DOHH2 (cell line): ENCODE results near the gene RBM5.

Experiments
- H3F3A ChIP-seq: fragments of 200-600 bp; sonication (generic), shearing (Covaris generic); 2 replicates; pipeline ENCODE4 v1.6.0; 2016; ENCODE audit warnings: antibody characterized with exemption, mild to moderate bottlenecking; ENCODE audit not compliant: control insufficient read depth, insufficient read depth
- H3K27ac ChIP-seq: fragments of 200-600 bp; sonication (generic); 2 replicates; pipeline ENCODE4 v1.5.1; 2014; ENCODE audit warnings: low read depth, mild to moderate bottlenecking, low read length, moderate library complexity
- H3K27me3 ChIP-seq: fragments of 200-600 bp; sonication (generic); 2 replicates; pipeline ENCODE4 v1.6.1; 2014; ENCODE audit warnings: mild to moderate bottlenecking, low read length, mixed read lengths; ENCODE audit not compliant: control insufficient read depth
- H3K36me3 ChIP-seq: fragments of 200-600 bp; sonication (generic); 2 replicates; pipeline ENCODE4 v1.6.1; 2014; ENCODE audit warnings: mild to moderate bottlenecking, low read length, moderate library complexity, mixed read lengths; ENCODE audit not compliant: control insufficient read depth
- H3K4me1 ChIP-seq: fragments of 200-600 bp; sonication (generic); 2 replicates; pipeline ENCODE4 v1.6.1; 2014; ENCODE audit warnings: mild to moderate bottlenecking, low read length, mixed read lengths; ENCODE audit not compliant: control insufficient read depth
- H3K4me2 ChIP-seq: fragments of 200-600 bp; sonication (generic); 2 replicates; pipeline ENCODE4 v1.6.0; 2014; ENCODE audit warnings: mild to moderate bottlenecking, low read length, moderate library complexity
- H3K4me3 ChIP-seq: fragments of 200-600 bp; sonication (generic); 2 replicates; pipeline ENCODE4 v1.5.1; 2014; ENCODE audit warnings: mild to moderate bottlenecking, low read length, mixed read lengths
- H3K79me2 ChIP-seq: fragments of 200-600 bp; sonication (generic); 2 replicates; pipeline ENCODE4 v1.6.1; 2014; ENCODE audit warnings: mild to moderate bottlenecking, low read length, mixed read lengths; ENCODE audit not compliant: control insufficient read depth
- H3K9me2 ChIP-seq: fragments of 200-600 bp; sonication (generic); replicated peaks from 2 replicates; pipeline ENCODE4 v1.6.1; 2014; ENCODE audit warnings: mild to moderate bottlenecking, low read length, mixed read lengths; ENCODE audit not compliant: control insufficient read depth
- H3K9me3 ChIP-seq: fragments of 200-600 bp; sonication (generic); 2 replicates; pipeline ENCODE4 v1.6.1; 2014; ENCODE audit warnings: antibody characterized with exemption, low read length, mixed read lengths; ENCODE audit not compliant: control insufficient read depth, insufficient read depth
- H4K20me1 ChIP-seq: fragments of 200-600 bp; sonication (generic); 2 replicates; pipeline ENCODE4 v1.6.0; 2014; ENCODE audit warnings: low read depth, mild to moderate bottlenecking, antibody characterized with exemption, low read length, moderate library complexity; ENCODE audit not compliant: control insufficient read depth, insufficient read depth
- EZH2phosphoT487 ChIP-seq: fragments of 200-600 bp; sonication (generic); IDR thresholded peaks from 2 replicates; pipeline ENCODE4 v1.6.1; 2017; ENCODE audit warnings: borderline replicate concordance, mild to moderate bottlenecking, antibody characterized with exemption, low read length, moderate library complexity, mixed read lengths
- TF ChIP-seq, protein P1 (sequence below): fragments of 200-600 bp; sonication (generic); IDR thresholded peaks from one replicate; pipeline ENCODE4 v1.5.1; 2014; ENCODE audit warnings: antibody characterized with exemption, mild to moderate bottlenecking, low read depth, low read length; ENCODE audit not compliant: poor library complexity, severe bottlenecking

RBM5 gene

DNA sequence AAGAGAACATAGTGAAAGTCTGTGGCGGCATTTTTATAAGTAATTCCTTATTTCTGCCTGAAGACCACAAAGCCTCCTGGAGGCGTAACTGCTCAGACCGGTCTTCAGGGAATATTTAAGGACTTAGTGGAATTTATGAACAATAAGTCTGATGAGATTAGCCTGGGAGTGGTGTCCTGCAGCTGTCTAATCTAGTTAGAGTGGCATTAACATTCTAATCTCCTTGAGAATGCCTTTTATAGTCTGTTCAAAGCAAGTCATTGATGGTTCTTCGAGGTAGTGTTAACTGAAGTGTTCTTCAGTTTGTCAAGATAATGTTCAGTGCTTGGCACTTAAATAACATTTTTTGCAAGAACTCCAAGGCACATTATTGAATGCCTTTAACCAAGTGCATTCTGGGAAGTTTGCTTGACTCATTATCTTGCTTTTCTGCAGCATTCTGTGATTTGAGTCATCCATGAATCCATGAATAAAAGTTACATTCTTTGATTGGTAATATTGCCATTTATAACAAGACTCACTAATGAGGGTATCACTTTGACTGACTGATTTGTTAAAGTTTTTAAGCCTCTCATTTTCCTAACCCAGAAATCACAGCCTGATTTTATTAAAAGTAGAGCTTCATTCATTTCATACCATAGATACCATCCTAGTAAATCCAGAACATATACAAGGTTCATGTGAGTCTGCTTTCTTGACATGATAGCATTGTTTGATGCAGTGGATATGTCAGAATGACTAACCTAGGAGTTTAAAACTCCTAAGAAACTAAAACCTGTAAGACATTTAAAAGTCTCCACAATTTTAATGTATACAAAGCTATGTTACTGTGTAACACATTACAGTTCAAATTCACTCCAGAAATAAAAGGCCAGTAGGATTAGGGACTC, 12.5 kb downstream of the RBM5 start:
- TF ChIP-seq, protein P1, sequence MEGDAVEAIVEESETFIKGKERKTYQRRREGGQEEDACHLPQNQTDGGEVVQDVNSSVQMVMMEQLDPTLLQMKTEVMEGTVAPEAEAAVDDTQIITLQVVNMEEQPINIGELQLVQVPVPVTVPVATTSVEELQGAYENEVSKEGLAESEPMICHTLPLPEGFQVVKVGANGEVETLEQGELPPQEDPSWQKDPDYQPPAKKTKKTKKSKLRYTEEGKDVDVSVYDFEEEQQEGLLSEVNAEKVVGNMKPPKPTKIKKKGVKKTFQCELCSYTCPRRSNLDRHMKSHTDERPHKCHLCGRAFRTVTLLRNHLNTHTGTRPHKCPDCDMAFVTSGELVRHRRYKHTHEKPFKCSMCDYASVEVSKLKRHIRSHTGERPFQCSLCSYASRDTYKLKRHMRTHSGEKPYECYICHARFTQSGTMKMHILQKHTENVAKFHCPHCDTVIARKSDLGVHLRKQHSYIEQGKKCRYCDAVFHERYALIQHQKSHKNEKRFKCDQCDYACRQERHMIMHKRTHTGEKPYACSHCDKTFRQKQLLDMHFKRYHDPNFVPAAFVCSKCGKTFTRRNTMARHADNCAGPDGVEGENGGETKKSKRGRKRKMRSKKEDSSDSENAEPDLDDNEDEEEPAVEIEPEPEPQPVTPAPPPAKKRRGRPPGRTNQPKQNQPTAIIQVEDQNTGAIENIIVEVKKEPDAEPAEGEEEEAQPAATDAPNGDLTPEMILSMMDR: no peak
- no peak for TF ChIP-seq EZH2phosphoT487
- peaks cover 95% of the 10 kb centered on the region for H3K36me3 ChIP-seq
- no peaks in the 10 kb centered on the region for H3K9me3 ChIP-seq
- H4K20me1 ChIP-seq: peaks cover 12% of the 10 kb centered on the region; the same call in 1 of the 2 replicates
- peaks cover 21% of the 10 kb centered on the region for H3K79me2 ChIP-seq
- peaks cover 13% of the 10 kb centered on the region; the same call in 1 of the 2 replicates for H3F3A ChIP-seq
- H3K27ac ChIP-seq: no peak overlapping the region
- H3K4me2 ChIP-seq: no peak overlapping the region
- no peaks in the 10 kb centered on the region for H3K9me2 ChIP-seq
- H3K4me3 ChIP-seq: no peak overlapping the region
- no peaks in the 10 kb centered on the region for H3K27me3 ChIP-seq
- no peaks in the 10 kb centered on the region for H3K4me1 ChIP-seq

DNA sequence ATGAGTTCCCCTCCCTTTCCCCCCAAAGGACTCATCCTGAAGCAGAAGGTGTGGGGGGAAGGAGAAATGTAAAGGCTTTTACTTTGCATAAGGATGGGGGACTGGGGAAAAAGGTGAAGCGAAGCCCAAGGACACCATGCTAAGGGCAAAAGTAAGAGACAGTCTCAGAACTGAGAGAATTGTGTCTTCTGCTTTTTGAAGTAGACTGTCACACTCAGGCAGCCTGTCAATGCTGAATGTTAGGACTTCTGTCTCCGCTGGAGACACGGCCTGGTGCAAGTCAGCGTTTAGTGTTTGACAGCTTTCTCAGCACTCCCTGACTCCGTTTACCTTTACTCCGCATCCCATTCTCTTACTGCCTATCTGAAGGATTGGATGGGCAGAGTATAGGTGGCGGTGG, 13.8 kb downstream of the RBM5 start:
- H3K36me3 ChIP-seq: peaks cover 94% of the 10 kb centered on the region
- peaks cover 12% of the 10 kb centered on the region; the same call in 1 of the 2 replicates for H4K20me1 ChIP-seq

DNA sequence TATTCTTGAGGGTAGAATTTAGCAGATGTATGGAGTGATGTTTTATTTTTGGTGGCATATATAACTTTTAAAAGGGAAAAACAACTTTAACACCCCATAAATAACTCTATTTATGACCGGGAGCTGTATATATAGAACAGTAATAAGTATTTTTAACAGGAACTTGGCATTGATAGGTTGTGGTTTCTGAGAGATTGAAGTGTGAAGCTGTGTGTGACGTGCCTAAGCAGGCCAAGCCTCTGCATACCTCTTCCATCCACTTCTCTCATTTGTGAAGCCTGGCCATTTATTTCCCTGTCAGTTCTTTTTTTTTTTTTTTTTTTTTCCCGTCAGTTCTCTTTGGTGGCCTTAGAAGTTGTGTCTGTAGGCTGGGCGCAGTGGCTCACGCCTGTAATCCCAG, 23.0 kb downstream of the RBM5 start:
- Histone ChIP-seq H3K27ac (no peak overlapping the region), H3K4me1 (0 out of 2 replicates have a peak, but pooled peaks cover 5% of the 10 kb centered on the region), H3F3A (peaks cover 4% of the 10 kb centered on the region; the same call in 1 of the 2 replicates), H3K4me3 (no peak overlapping the region), H4K20me1 (no peaks in the 10 kb centered on the region), H3K9me2 (no peaks in the 10 kb centered on the region), H3K36me3 (peaks cover 96% of the 10 kb centered on the region), H3K27me3 (no peaks in the 10 kb centered on the region), H3K4me2 (no peak overlapping the region), H3K9me3 (no peaks in the 10 kb centered on the region), H3K79me2 (peaks cover 3% of the 10 kb centered on the region; the same call in 1 of the 2 replicates)
- TF ChIP-seq EZH2phosphoT487: no peak
- TF ChIP-seq, protein P1: no peak

More for the DNA sequence above, 13.8 kb downstream of the RBM5 start:
- no peak overlapping the region for H3K4me2 ChIP-seq
- peaks cover 13% of the 10 kb centered on the region; the same call in 1 of the 2 replicates for H3F3A ChIP-seq
- no peak overlapping the region for H3K27ac ChIP-seq
- H3K4me3 ChIP-seq: no peak overlapping the region
- TF ChIP-seq, protein P1: no peak
- TF ChIP-seq EZH2phosphoT487: no peak
- H3K4me1 ChIP-seq: no peaks in the 10 kb centered on the region
- H3K9me3 ChIP-seq: no peaks in the 10 kb centered on the region
- no peaks in the 10 kb centered on the region for H3K9me2 ChIP-seq
- no peaks in the 10 kb centered on the region for H3K27me3 ChIP-seq
- peaks cover 9% of the 10 kb centered on the region for H3K79me2 ChIP-seq
